GM12892 (cell line): ENCODE data around the gene KCTD16.

Experiments used
- POLR2A ChIP-seq: IDR thresholded peaks from 2 replicates; pipeline ENCODE4 v1.6.1; 2011; ENCODE audit warnings: low read depth, low read length, control low read depth
- POLR2AphosphoS5 ChIP-seq: IDR thresholded peaks from 2 replicates; pipeline ENCODE4 v1.6.1; 2011; ENCODE audit warnings: low read depth, low read length, control low read depth

DNA sequence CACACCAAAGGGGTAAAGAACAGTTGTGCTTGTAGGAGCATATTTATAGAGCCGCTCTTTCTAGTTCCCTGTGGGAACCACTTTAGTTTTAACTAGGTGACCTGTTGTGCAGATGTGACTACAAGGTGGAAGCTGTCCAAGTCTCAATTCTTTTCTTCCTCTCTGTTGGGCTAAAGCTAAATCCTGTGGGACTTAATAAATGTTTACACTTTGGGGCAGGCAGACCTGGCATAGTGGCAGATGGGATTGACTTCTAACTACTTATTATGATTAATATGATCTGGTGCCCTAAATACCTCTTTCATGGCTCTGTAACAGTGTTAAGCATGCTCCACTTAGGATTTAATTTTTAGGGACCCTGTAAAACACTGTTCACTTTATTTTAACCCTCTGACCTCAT lies 265.3 kb downstream of the KCTD16 start:
- TF ChIP-seq POLR2A = no peak
- no peak for TF ChIP-seq POLR2AphosphoS5
